Measurements from ENCODE around the gene PPARG. TPM values are rescaled to one million over a fixed set of nuclear protein-coding genes. Genes with fewer than 3 reads are reported as not detected.

Gene PPARG
- total RNA-seq, 1 experiment from 2014 or later, result 61.5 TPM

DNA sequence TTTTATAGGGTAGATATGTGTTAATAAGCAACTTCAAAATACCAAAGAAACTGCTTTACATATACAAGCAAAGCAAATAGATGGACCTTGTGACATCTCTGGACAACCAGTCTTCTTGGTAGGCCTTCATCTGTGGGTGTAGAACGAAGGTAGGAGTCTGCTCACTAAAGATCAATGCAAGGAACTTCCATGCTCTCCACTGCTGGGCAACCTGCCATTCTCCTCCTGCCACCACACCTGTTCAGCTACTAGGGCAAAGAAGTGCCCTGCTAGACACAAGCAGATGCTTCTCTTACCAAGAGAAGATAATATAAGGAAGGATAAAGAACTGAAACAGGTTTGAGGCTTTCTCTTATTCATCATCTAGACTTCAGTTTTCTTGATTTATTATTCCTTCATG lies 12.6 kb downstream of the PPARG start:
- CTCF ChIA-PET, result no interaction called here
- H3K27me3 ChIP-seq (ENCODE audit: insufficient read depth, low read depth), result no peaks in the 10 kb centered on the region
- peaks cover 20% of the 10 kb centered on the region for H4K20me1 ChIP-seq (ENCODE audit: insufficient read depth)
- no peaks in the 10 kb centered on the region for H3K9me2 ChIP-seq (ENCODE audit: insufficient read depth)
- peaks cover 57% of the 10 kb centered on the region for H3K4me1 ChIP-seq (replicated peaks; ENCODE audit: insufficient read depth)
- H3K9me3 ChIP-seq (ENCODE audit: insufficient read depth, low read depth), result peaks cover 7% of the 10 kb centered on the region; the same call in 1 of the 2 replicates
- H2AFZ ChIP-seq, result no peak overlapping the region
- peaks cover 98% of the 10 kb centered on the region for H3K79me2 ChIP-seq (ENCODE audit: low read depth)
- H3K36me3 ChIP-seq (ENCODE audit: low read depth), result peaks cover 72% of the 10 kb centered on the region
- H3K4me3 ChIP-seq, result no peak overlapping the region
- H3K4me2 ChIP-seq, result no peak overlapping the region
- POLR2A ChIA-PET (ENCODE audit: unreplicated experiment), result no interaction called here
- DNase-seq, result no peak
- intact Hi-C loops (cut with micrococcal nuclease; ENCODE audit: unreplicated experiment), result no loop called here
- TF ChIP-seq, protein P1, sequence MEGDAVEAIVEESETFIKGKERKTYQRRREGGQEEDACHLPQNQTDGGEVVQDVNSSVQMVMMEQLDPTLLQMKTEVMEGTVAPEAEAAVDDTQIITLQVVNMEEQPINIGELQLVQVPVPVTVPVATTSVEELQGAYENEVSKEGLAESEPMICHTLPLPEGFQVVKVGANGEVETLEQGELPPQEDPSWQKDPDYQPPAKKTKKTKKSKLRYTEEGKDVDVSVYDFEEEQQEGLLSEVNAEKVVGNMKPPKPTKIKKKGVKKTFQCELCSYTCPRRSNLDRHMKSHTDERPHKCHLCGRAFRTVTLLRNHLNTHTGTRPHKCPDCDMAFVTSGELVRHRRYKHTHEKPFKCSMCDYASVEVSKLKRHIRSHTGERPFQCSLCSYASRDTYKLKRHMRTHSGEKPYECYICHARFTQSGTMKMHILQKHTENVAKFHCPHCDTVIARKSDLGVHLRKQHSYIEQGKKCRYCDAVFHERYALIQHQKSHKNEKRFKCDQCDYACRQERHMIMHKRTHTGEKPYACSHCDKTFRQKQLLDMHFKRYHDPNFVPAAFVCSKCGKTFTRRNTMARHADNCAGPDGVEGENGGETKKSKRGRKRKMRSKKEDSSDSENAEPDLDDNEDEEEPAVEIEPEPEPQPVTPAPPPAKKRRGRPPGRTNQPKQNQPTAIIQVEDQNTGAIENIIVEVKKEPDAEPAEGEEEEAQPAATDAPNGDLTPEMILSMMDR (conservative IDR thresholded peaks at IDR 0.05), result no peak
- no peak for TF ChIP-seq EZH2 (IDR thresholded peaks at IDR 0.05; ENCODE audit: low read depth)
- H3F3A ChIP-seq (ENCODE audit: insufficient read depth, low read depth), result peaks cover 59% of the 10 kb centered on the region
- H3K27ac ChIP-seq, result peak overlapping the region; percentile 53; the same call in 1 of the 2 replicates
- BruUV-seq (replicated peaks), result no TSS peak

DNA sequence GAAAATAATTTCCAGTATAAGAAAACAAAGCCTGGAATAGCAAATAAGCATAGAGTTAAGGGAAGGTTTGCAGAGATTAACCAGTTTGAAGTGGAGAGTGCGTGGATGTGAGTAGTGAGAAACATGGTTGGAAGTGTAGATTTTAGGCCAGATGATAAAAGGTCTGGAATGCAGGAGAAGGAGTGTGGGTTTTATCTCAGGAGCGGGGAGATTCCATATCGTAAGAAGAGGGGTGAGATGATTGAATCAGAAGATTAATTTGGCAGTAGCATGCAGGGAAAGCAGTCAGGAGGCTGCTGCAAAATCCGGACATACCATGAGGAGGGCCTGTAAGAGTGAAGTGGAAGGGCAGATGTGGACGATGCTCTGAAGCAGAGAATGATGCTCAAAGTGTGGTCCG lies 13.7 kb downstream of the PPARG start:
- Histone ChIP-seq H3K36me3 (ENCODE audit: low read depth) (peaks cover 80% of the 10 kb centered on the region), H3K27me3 (ENCODE audit: insufficient read depth, low read depth) (no peaks in the 10 kb centered on the region), H3F3A (ENCODE audit: insufficient read depth, low read depth) (peaks cover 66% of the 10 kb centered on the region), H3K4me2 (no peak overlapping the region), H2AFZ (no peak overlapping the region), H3K4me3 (no peak overlapping the region), H3K9me3 (ENCODE audit: insufficient read depth, low read depth) (peaks cover 9% of the 10 kb centered on the region; the same call in 1 of the 2 replicates), H3K27ac (no peak overlapping the region), H3K9me2 (ENCODE audit: insufficient read depth) (no peaks in the 10 kb centered on the region), H3K4me1 (replicated peaks; ENCODE audit: insufficient read depth) (peaks cover 57% of the 10 kb centered on the region), H3K79me2 (ENCODE audit: low read depth) (peaks cover 98% of the 10 kb centered on the region), H4K20me1 (ENCODE audit: insufficient read depth) (peaks cover 19% of the 10 kb centered on the region)
- TF ChIP-seq, protein P1 (conservative IDR thresholded peaks at IDR 0.05), result no peak
- TF ChIP-seq EZH2 (IDR thresholded peaks at IDR 0.05; ENCODE audit: low read depth), result no peak
- BruUV-seq (replicated peaks), result no TSS peak
- ChIA-PET POLR2A (ENCODE audit: unreplicated experiment) (no interaction called here), CTCF (no interaction called here)
- intact Hi-C loops (cut with micrococcal nuclease; ENCODE audit: unreplicated experiment), result no loop called here
- DNase-seq, result no peak

DNA sequence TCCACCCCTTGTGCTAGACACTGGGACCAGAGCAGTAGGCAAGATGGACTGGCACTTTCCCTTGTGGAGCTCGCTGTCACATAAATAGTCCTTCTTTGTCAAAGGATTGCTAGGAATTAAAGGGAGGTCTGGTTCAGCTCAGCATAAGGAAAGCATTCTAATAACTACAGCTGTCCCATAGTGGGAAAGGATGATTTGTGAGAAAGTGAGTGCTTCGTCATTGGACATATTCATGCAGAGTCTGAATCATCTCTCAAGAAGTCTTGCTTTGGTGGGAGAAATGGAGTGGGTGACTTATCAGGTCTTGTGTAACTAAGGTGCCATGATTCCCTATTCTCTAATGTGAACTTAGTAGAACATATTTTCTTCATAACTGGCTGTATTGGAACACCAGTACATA lies 14.7 kb downstream of the PPARG start:
- peaks cover 69% of the 10 kb centered on the region for H3F3A ChIP-seq (ENCODE audit: insufficient read depth, low read depth)
- no peaks in the 10 kb centered on the region for H3K27me3 ChIP-seq (ENCODE audit: insufficient read depth, low read depth)
- H3K79me2 ChIP-seq (ENCODE audit: low read depth), result peaks cover 100% of the 10 kb centered on the region
- H3K4me2 ChIP-seq, result no peak overlapping the region
- TF ChIP-seq, protein P1 (conservative IDR thresholded peaks at IDR 0.05), result no peak
- no peak for TF ChIP-seq EZH2 (IDR thresholded peaks at IDR 0.05; ENCODE audit: low read depth)
- POLR2A ChIA-PET (ENCODE audit: unreplicated experiment), result no interaction called here
- peaks cover 16% of the 10 kb centered on the region for H3K9me3 ChIP-seq (ENCODE audit: insufficient read depth, low read depth)
- H3K4me1 ChIP-seq (replicated peaks; ENCODE audit: insufficient read depth), result peaks cover 64% of the 10 kb centered on the region
- no peak for DNase-seq
- peak overlapping the region; percentile 24; the same call in 1 of the 2 replicates for H3K27ac ChIP-seq
- peaks cover 80% of the 10 kb centered on the region for H3K36me3 ChIP-seq (ENCODE audit: low read depth)
- intact Hi-C loops (cut with micrococcal nuclease; ENCODE audit: unreplicated experiment), result no loop called here
- H2AFZ ChIP-seq, result no peak overlapping the region
- no peaks in the 10 kb centered on the region for H3K9me2 ChIP-seq (ENCODE audit: insufficient read depth)
- H3K4me3 ChIP-seq, result no peak overlapping the region
- peaks cover 19% of the 10 kb centered on the region for H4K20me1 ChIP-seq (ENCODE audit: insufficient read depth)
- no TSS peak for BruUV-seq (replicated peaks)
- CTCF ChIA-PET, result no interaction called here
